HG03108 (cell line): ENCODE data around the gene ADAR.
"Not testable (repeated sequence)": the region's sequence is repeated elsewhere in the genome, so short reads cannot be mapped to it uniquely, and the experiment has no call there.

Source experiments
- ATAC-seq: cut with Tn5 transposase; IDR thresholded peaks from one replicate; pipeline ENCODE4 v1.9.1; 2021; ENCODE audit warnings: moderate library complexity; ENCODE audit not compliant: unreplicated experiment

Gene ADAR

GRCh38 chr1:154607609-154608396, at the start of gene ADAR:
Gene ADAR (minus strand): TSS chr1:154608186. CDS start chr1:154608006, 180 bp downstream.
- ATAC-seq, result peak; percentile 53

GRCh38 chr1:154657556-154657955, 49.6 kb upstream of the ADAR start:
- ATAC-seq, result no peak

GRCh38 chr1:154652893-154653292, 44.9 kb upstream of the ADAR start:
- no peak for ATAC-seq

DNA sequence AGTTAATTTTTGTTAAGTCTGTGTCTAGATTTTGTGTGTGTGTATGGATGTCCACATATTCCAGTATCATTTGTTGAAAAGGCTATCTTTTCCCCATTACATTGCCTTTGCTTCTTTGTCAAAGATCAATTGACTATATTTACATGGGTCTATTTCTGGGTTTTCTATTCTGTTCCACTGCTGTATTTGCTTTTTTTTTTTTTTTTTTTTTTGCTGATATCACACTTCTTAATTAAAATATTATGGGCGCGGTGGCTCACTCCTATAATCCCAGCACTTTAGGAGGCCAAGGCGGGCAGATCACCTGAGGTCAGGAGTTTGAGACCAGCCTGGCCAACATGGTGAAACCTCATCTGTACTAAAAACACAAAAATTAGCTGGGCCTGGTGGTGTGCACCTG, 36.7 kb upstream of the ADAR start:
- ATAC-seq, result not testable (repeated sequence)

- no peak for ATAC-seq
Measured at GRCh38 chr1:154641534-154641933, 33.5 kb upstream of the ADAR start.

DNA sequence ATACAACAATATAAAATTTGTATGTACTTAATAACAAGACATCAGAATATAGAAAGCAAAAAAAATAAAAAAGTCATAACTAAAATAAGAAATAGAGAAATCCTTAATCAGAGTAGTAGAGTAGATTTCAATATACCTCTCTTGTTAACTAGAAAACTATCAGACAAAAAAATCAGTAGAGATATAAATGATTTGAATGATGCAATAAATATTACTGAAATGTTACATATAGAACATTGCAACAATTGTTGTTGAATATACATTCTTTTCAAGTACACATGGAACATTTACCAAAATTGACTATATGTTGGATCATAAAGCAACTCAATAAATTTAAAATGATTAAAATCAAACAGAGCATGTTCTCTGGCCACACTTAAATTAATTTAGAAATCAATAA, 31.9 kb upstream of the ADAR start:
- no peak for ATAC-seq

DNA sequence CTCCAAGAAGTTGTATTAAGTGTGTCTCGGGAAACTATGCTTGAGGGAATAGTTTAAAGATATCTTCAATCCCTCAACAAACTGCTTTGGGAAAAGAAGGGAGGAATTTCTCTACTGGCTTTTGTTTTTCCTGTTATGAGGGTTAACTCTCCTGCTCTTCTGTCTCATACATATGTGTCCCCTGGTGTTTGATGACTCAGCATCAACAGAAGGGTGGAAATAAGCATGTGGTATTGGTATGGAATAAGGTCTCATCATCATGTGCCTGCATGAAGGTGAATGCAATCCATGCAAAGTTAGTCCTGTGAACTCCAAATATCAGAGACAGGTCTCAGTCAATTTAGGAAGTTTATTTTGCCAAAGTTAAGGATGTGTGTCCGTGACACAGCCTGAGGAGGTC, 27.2 kb upstream of the ADAR start:
- no peak for ATAC-seq

DNA sequence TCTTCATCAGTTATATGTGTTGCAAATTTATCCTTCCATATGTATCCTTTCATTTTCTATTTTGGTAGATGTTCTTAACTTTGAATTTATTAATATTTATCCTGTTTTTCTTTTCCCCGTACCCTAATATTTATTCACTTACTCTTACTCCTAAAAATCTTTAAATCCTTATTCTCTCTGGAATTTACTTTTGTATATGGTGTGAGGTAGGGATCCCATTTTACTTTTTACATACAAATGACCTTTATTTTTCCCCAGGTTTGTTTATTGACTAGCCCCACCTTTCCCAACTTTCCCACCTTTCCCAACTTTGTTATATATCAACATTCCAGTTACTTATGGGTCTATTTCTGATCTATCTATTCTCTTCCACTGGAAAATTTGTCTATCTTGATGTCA, 21.7 kb upstream of the ADAR start:
- ATAC-seq, result no peak

DNA sequence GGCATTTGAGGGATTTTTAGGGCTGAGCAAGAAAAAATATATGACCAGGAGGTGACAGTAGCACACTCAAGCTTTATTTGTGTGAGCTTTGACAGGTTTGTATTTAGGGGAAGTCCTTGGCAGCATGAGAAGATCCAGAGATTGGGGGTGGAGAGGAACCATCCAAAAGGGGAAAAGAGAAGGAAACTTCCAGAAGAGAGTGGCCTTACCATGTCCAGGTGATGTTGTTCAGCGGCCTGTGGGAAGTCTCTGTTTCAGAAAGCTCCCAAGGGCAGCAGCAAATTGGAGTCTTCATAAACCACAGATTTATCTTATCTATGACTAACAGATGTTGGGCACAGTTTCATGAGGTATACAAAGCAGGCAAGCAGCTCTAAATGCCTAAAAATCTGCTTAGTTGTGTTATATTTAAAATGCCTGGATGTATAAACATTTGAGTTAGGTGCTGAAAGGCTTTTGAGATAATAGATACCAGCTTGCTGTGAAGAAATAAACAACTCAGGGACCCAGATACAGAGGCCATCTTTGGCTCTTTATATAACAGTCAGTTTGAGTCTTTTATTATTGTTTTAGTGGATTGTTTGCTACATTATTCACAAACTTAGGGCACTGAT, 21.2 kb upstream of the ADAR start:
- ATAC-seq, result no peak

DNA sequence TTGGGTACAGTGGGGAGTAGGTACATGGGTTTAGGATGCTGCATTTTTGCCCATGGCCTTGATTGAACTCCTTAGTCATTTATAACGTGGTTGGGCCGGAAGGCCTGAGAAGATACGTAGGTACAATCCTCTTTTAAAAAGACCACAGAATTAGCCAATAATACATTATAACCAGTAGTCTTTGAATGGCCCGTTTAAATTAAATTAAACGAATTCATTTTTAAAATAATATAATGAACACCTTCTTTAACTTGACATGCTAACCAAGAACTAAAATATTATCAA, 20.1 kb upstream of the ADAR start:
- ATAC-seq, result no peak

DNA sequence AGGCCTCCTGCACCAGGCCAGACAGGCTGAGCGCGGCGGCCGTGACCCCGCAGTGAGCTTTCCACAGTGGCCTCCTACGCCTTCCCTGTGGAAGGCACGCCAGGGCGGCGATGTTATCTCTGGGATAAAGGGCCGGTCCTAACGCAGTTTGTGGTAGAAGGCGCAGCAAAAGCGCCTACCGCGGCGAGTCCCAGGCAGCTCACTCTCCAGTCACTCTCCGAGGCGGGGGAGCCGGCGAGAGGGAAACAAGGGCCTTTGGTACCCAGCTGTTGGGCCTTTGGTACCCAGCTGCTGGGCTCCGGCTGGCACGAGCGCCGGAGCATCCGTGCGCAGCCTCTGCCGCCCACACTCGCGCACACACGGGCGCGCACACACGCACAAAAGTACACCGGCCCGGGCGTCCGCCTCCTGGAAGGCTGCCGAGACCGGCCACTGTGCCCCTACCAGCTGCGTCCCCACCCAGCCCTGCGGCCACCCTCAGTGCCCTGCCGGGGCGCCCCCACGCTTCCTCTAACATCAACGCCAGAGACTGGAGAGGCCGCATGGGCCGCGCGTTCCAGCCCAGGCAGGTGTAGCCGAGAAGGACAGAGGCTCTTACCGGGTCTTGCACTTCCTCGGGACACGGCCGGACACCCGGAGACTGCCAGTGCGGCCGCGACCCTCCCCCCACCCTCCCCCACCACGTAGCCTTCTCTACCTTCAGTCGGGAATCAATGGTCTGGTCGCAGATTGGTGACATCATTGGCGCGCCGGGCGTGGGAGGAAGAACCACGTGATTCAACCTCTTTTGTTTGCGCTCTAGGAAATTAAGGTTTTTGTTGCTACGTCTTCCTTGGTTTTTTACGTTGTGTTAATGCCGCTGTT, 19.5 kb upstream of the ADAR start:
- no peak for ATAC-seq

DNA sequence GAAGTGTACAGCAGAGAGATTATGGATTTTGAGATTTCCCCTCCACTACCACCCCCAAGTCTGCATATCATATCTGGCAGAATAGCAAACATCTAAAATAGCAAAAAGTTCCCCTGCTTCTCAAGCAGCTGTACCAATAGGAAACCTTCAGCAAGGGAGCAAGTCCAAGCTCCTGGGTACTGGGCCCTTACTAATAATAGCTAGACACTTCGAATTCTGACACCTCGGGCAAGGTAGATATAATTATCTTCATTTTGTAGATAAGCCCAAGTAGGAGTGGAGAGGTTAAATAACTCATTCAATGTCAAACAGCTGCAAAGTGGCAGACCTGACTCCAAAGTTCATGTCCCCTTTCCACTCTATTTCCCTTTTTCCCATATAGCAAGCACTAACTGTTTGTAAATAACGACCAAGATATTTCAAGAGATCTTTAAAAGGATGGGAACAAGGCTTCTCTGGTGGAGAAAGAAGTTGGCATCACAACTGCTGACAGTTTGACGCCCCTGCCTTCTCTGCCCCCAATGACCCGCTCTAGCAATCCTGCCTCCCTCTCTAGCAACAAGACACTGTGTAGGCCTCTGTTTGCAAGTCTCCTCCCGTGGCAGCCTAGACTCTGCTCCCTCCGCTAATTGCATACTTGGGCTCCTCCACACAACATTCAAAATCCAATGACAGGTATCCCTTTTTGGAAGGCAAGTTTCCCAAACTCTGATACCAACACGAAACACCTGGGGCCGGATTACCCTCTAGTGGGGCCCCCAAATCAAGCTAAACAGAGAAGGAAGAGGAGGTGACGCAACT, 18.7 kb upstream of the ADAR start:
- no peak for ATAC-seq

GRCh38 chr1:154624746-154625643, 17.0 kb upstream of the ADAR start:
- no peak for ATAC-seq

GRCh38 chr1:154623358-154623757, 15.4 kb upstream of the ADAR start:
- no peak for ATAC-seq

DNA sequence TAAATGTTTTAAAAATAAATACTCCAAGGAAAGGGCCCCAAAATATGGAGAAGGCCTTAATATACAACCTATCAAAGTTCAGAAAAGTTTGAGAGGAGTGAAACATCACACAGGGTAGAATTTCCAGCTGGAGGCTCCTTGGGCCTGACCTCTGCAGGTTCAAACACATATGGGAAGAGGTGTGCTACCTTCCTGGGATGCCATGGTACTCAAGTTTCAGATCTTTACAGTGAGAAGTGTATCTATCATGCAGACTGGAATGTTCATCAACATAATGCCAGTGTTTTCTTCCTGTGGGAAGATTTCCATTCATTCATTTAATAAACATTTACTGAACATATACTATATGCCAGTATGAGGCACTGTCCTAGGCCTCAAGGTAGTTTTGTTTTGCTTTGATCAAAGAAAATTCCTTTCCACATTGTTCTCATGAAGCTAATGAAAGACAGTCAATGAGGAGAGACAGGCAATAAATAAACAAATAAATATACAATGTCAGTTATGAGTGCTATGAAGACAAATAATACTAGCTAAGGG, 14.6 kb upstream of the ADAR start:
- no peak for ATAC-seq

GRCh38 chr1:154621875-154622274, 13.9 kb upstream of the ADAR start:
- ATAC-seq, result no peak

DNA sequence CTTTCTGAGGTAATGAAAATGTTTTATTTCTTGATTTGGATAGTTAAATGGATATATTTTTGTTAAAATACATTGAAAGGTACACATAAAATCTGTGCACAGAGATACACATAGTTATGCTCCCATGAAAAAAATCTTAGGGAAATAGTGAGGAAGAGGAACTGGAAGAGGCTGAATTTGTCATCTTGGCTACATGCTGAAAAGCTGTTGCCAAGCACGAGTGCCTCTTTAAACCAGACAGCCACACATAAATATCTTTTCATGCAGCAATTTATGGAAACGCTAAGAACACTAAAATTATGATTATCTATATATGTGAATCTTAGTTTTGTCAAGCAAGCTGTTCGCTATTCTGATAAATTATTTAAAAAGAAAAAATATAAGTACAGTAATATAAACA, 12.8 kb upstream of the ADAR start:
- ATAC-seq, result no peak

- no peak for ATAC-seq
Measured at GRCh38 chr1:154619181-154619948, 11.4 kb upstream of the ADAR start.
